NCI-H2196 (cell line): Measurements from ENCODE around the gene NCDN.
"Not testable (repeated sequence)": the region's sequence is repeated elsewhere in the genome, so short reads cannot be mapped to it uniquely, and the experiment has no call there.

Experiments
- DNase-seq: peaks from one replicate; lab custom pipeline; 2025; ENCODE audit not compliant: unreplicated experiment; lab: John Stamatoyannopoulos, UW

NCDN gene

DNA sequence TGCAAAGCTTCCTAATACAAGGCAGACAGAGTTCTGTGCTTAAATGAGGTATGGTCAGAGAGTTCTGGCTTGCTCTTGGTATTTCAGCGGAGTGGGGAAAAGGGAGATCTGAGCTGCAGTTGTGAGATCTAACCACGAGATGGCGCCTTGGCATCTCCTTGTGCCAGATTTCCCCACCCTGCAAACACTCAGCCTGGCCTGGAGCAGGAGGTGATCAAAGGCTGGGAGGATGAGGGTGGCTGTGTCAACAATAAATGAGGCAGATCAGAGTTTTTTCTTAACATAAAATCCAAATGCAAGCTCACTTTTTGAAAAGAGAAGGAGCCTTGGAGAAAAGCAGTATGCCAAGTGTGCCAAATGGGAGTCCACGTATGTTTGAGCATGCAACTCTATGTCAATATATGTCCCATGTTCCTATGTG is 11.4 kb downstream of the NCDN start:
- peak; percentile 72 for DNase-seq

DNA sequence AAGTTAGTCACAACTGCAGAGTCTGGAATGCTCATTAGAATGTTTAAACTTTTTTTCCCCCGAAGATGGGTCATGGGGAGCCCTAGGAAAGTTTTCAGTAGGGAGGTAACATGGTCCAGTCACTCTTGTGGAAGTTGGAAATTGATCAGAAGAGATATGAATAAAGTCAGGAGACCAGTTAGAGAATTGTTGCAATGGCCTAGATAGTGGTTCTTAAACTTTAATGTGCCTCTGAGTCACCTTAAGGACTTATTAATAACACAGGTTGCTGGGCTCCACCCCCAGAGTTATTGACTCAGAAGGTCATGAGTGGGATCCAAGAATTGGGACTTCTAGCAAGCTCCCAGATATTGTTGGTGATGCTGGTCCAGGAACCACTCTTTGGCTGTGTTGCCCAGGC is 12.3 kb downstream of the NCDN start:
- DNase-seq: no peak

DNA sequence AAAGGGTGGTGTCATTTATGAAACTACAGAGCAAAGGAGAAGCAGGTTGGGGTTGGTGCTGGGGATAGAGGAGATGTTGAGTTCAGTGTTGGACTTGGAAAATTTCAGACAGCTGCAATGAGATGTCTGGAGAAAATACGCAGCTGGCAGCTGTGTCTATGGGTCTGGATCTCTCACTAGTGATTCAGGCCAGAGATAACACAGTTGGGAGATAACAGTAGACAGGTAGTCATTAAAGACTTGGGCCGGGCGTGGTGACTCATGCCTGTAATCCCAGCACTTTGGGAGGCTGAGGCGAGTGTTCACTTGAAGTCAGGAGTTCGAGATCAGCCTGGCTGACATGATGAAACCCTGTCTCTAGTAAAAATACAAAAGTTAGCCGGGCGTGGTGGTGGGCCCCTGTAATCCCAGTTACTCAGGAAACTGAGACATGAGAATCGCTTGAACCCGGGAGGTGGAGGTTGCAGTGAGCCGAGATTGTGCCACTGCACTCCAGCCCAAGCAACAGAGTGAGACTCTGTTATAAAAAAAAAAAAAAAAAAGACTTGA is 13.1 kb downstream of the NCDN start:
- no peak for DNase-seq

DNA sequence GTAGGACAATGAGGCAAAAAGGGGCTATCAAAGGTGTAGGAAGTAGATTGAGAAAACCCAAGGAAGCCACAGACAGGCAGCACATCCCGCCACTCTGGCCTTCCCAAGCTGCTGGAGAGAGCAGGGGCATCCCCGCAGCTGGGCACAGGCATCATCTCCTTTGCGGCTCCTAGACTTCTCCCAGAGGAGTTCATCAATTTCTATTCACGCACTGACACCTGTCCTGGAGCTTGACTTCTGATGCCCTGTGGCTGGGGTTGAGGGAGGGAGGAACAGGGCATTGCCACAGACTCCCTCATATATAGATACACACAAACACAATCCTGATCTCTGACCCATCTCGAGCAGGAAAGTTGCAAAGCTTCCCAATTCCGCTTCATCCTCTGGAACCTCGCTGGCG is 13.7 kb downstream of the NCDN start:
- no peak for DNase-seq

DNA sequence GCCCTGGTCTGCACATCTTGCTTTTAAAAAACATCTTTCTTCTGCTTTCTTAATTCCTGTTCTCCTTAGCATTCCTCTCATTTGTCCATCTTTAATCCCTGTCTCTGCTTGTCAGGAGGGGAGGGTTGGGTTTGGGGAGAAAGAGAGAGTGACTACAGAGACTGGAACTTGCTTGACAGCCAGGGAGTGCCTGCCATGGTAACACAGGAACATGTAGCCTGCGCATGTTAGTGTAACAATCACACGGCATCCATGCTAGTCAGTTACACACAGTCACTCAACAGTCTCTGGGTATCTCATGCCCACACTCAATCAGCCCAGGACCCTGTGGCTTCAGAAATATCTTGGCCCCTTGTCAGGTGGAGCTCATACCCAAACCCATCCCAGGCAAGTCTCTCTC is 14.7 kb downstream of the NCDN start:
- DNase-seq: no peak

DNA sequence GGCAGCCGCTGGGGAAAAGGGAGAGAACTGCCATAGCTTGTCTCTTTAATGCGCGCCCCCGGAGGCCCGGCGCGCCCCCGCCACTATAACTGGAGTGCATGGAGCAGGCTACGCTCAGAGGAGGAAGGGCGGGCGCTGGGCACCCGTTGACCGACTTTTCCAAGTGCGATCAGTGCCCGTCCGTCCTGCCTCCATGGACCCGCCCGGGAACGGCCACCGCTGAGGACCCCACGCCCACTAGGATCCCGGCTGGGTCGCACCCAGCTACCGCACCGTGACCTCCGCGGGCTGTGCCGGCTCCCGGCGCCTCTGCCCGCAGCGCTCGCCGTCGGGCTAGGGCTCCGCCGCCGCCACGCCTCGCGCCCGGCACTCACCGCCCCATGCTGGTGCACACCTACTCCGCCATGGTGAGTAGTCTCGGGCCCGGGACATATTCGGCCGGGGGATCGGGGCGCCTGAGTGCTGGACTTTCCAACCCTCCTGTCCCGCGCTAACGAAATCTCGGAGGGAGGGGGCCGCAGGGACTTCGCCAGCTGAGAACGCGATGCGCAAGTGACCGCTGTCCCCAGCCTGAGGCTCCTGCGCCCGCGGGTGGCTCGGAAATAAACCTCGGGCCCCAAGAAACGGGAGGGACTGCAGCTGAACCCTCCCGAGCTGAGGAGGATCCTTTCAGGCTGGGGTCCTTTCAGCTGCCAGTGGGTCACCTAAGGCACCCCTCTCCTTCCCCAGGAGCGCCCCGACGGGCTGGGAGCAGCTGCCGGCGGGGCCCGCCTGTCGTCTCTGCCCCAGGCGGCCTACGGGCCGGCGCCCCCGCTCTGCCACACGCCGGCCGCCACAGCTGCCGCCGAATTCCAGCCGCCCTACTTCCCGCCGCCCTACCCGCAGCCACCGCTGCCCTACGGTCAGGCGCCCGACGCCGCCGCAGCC is 15.9 kb downstream of the NCDN start, which contains the start of gene TFAP2E:
TFAP2E (plus strand) TSS at position 117 of the 927 bp plus-strand sequence; CDS start at position 381, 264 bp downstream.
- DNase-seq: no peak

DNA sequence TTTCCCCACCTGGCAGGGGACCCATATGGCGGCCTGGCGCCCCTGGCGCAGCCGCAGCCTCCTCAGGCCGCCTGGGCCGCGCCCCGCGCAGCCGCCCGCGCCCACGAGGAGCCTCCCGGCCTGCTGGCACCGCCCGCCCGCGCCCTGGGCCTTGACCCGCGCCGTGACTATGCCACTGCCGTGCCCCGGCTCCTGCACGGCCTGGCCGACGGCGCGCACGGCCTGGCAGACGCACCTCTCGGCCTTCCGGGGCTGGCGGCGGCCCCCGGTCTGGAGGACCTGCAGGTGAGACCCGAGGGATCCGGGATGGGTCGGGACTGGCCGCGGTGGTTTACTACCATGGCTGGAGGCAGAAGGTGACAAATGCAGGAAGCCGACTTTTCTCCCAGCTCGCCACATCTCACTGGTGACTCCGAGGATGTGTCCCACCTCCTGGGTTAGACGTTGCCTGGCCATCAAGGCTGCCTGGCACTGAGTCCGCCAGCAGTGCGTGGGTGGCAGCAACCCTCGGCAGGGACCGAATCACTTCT is 16.6 kb downstream of the NCDN start:
- no peak for DNase-seq

DNA sequence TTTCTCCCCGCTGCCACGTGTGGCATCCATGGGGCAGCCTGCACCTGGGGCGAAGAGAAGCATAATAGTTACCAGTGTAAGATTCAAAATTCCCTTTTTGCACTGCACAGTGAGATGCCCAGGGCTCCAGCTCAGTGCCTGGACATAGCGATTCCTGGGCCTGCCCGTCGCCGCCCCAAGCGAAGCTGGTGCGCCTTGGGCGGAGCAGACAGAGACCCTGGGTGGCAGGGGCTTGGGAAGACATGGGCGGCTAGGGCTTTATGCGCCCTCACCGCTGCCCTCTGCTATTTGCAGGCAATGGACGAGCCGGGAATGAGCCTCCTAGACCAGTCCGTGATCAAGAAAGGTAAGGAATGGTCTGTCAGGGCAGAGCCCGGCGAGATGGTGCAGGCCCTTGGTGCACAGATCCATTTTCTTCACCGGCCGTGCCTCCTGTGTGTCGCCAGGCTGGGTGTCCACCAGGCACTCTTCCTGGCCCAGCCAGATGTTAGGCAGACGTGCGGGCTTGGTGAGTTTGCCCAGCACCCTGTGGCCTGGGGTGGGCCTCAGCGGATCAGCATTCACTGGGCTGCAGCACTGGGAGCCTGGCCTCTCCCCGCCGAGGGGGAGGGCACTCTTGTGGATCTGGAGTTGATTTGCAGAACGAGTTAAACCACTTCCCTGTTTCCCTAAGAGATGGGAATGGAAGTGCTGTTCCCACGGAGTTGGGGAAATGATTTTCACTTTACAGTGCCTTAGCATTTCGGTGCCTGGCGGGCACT is 17.2 kb downstream of the NCDN start:
- DNase-seq: no peak

DNA sequence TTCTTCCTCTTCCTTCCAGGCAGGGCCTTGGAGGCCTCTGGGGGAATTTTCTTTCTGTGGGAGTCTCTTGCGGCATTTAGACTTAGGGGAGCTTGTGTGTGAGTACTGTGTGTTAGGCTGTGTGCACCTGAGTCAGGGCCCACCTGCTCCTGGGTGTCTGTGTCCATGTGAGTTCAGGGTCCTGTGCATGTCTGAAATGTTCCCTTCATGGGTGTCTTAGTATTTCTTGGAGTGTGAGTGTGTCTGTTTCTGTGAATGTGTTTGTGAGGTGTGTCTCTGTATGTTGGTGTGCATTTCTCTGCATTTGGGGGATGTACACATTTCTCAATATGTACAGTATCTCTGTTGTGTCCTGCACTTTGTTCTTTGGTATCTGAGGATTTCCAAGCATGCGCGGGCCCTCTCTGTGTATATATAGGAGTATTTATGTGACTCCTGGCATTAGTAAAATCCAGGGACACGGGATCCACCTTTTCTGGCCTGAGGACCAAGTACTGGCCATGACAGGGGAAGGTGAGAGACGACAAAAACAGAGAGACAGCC is 17.9 kb downstream of the NCDN start:
- no peak for DNase-seq

DNA sequence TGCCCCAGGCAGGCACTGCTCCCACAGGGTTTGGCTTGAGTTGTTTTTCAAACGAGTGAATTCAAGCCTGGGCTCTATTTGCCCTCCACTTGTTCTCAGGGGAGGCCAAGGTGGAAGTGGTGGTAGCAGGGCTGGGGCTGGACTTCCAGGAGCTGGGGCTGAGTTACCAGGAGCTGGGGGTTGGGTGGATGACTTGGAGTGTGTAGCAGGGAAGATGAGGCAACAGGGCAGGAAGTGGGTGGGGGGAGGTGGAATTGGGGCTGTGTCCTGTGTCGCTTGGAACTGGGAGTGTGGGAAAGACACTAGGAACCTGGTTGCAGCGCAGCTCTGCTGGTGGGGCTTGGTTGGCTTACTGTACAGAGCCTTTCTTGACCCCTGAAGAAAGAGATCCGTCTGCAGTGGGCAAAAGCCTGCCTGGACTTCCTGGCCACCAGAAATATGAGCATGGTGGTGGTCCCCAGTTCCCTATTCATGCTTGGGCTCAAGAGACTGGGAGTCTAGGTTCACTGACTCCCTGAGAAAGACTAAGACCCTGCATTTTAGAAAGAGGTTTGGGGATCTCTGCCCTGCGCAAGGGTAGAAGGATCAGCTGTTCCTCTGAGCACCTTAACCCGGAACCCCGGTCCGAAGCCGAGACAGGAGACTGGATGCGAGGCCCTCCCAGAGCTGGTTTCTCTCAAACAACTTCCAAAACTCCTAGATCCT is 18.6 kb downstream of the NCDN start:
- no peak for DNase-seq

DNA sequence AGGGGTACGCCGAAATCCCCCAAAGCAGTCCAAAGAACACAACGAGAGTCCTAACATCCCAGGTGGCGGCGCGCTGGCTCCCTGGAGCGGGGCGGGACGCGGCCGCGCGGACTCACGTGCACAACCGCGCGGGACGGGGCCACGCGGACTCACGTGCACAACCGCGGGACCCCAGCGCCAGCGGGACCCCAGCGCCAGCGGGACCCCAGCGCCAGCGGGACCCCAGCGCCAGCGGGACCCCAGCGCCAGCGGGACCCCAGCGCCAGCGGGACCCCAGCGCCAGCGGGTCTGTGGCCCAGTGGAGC is 19.1 kb downstream of the NCDN start:
- DNase-seq: not testable (repeated sequence)

DNA sequence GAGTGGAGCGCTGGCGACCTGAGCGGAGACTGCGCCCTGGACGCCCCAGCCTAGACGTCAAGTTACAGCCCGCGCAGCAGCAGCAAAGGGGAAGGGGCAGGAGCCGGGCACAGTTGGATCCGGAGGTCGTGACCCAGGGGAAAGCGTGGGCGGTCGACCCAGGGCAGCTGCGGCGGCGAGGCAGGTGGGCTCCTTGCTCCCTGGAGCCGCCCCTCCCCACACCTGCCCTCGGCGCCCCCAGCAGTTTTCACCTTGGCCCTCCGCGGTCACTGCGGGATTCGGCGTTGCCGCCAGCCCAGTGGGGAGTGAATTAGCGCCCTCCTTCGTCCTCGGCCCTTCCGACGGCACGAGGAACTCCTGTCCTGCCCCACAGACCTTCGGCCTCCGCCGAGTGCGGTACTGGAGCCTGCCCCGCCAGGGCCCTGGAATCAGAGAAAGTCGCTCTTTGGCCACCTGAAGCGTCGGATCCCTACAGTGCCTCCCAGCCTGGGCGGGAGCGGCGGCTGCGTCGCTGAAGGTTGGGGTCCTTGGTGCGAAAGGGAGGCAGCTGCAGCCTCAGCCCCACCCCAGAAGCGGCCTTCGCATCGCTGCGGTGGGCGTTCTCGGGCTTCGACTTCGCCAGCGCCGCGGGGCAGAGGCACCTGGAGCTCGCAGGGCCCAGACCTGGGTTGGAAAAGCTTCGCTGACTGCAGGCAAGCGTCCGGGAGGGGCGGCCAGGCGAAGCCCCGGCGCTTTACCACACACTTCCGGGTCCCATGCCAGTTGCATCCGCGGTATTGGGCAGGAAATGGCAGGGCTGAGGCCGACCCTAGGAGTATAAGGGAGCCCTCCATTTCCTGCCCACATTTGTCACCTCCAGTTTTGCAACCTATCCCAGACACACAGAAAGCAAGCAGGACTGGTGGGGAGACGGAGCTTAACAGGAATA is 19.7 kb downstream of the NCDN start:
- no peak for DNase-seq

DNA sequence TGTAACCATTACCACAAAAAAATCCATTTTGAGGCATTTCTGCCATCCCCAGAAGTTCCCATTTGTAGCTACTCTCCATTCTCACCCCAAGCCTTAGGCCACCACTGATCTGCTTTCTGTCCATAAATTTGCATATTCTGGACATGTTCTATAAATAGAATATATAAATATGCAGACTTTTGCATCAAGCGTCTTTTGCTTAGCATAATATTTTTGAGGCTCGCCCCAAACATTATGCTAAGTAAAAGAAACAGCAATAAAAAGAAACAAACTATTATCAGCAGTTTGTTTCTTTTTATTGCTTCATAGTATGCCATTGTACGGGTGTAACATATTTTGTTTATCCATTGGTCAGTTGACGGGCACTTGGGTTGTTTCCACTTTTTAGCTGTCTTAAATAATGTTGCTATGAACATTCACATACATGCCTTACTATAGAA is 23.4 kb downstream of the NCDN start:
- DNase-seq: no peak

DNA sequence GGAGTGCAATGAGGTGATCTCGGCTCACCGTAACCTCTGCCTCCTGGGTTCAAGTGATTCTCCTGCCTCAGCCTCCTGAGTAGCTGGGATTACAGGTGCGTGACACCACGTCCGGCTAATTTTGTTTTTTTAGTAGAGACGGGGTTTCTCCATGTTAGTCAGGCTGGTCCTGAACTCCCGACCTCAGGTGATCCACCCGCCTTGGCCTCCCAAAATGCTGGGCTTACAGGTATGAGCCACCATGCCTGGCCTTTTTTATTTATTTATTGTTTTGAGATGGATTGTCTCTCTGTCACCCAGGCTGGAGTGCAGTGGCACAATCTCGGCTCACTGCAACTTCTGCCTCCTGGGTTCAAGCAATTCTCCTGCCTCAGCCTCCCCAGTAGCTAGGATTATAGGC is 24.0 kb downstream of the NCDN start:
- not testable (repeated sequence) for DNase-seq

DNA sequence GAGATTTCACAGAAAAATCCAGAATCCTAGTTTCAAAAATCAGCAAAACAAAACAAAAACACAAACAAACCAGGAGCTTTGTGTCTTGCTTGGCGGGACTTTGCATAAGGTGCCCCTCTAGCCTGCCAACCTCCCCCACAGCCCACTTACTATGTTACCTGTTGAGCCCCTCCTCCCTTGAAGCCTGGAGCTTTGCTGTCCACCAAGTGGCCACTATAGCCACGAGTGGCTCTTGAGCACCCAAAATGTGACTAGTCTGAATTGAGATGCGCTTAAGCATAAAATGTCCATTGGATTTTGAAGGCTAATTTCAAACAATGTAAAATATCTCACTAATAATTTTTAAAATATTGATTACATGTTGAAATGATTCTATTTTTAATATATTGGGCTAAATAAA is 27.7 kb downstream of the NCDN start:
- DNase-seq: no peak

DNA sequence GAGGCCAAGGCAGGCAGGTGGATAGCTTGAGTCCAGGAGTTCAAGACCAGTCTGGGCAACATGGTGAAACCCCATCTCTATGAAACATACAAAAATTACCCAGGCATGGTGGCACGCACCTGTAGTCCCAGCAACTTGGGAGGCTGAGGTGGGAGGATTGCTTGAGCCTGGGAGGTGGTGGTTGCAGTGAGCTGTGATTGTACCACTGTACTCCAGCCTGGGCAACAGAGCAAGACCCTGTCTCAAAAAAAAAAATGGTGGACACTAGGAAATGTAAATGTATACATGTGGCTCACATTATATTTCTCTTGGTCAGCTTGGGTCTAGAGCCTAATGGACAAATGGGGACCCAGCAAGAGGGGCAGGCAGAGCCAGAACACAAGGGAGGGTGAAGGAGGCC is 28.2 kb downstream of the NCDN start:
- not testable (repeated sequence) for DNase-seq

DNA sequence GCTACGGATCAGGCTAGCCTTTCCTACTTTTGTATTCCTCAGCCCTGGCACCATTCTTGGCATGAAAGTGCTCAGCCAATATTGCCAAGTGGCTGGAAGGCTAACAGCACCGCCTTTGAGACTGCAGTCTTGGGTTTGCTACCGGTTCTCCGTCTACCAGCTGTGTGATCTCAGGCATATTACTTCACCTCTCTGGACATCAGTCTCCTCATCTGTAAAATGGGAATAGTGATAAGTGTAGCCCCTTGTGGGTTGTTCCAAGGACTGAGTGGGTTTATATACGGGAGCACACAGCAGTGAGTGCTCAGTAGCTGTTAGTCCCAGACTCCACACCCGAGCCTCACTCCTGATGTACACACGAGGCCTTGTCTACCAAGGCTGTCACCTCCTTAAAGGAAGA is 29.2 kb downstream of the NCDN start:
- no peak for DNase-seq

DNA sequence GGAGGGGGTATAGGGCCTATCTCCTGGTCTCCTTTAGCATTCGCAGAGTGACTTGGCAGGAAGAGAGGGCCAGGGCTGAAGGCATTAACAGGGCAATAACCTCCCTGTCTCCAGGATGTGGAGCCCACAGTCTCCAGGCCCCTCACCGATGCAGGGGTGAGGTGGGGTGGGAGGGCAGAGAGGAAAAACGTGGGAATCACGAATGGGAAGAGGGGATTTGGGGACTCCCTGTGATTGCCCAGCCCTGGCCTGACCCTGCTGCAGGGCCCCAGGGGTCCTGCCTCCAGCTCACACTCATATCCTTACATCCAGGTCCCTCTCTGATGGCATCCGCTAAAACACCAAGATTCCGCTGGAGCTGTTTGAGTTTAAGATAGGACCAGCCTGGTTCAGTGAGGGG is 30.1 kb downstream of the NCDN start:
- no peak for DNase-seq

DNA sequence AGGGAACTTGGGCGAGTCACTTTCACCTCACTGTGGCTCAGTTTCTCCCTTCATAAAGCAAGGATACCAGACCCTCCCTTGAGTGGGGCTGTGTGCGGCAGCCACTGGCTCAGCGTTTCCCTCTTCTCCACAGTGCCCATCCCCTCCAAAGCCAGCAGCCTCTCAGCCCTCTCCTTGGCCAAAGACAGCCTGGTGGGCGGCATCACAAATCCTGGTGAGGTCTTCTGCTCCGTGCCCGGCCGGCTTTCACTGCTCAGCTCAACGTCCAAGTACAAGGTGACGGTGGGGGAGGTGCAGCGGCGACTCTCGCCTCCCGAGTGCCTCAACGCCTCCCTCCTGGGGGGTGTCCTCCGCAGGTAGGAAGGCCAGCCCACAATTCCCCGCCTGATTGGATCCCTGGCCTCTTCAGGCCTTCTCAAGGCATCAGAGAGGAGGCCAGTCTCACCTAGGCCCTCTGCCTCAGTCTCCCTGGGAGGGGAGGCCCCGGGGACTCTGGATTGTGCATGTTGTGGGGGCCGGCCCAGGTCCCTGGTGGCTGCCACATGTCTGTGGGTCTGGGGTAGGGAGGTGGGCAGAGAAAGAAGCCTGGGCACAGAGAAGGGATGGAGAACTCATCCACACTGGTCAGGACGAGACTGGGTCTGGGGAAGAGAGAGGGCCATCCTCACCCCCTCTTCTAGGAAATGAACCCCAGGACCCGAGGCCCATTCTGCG is 30.8 kb downstream of the NCDN start:
- DNase-seq: no peak
